ENCODE data around the gene OR6C2. TPM values are rescaled to one million over a fixed set of nuclear protein-coding genes. Genes with fewer than 3 reads are reported as not detected.
"Not testable (repeated sequence)": the region's sequence is repeated elsewhere in the genome, so short reads cannot be mapped to it uniquely, and the experiment has no call there.

OR6C2 gene
- total RNA-seq, 4 donors from 2014 or later = 1.3 TPM; not detected in 3

- Histone ChIP-seq H3K4me3 (no peak within 1 kb of the TSS), H3K27me3 (no peaks in the 10 kb centered on the region), H3K9me3 (no peaks in the 10 kb centered on the region), H3K4me1 (no peaks in the 10 kb centered on the region), H3K27ac (no peak within 1 kb of the TSS), H3K36me3 (no peaks in the 10 kb centered on the region)
- WGBS = 62% methylated on average over 3 of the region's 3 CpGs
- DNase-seq (ENCODE audit: low spot score in 2 of 2) = no peak
- TF ChIP-seq, protein P1, sequence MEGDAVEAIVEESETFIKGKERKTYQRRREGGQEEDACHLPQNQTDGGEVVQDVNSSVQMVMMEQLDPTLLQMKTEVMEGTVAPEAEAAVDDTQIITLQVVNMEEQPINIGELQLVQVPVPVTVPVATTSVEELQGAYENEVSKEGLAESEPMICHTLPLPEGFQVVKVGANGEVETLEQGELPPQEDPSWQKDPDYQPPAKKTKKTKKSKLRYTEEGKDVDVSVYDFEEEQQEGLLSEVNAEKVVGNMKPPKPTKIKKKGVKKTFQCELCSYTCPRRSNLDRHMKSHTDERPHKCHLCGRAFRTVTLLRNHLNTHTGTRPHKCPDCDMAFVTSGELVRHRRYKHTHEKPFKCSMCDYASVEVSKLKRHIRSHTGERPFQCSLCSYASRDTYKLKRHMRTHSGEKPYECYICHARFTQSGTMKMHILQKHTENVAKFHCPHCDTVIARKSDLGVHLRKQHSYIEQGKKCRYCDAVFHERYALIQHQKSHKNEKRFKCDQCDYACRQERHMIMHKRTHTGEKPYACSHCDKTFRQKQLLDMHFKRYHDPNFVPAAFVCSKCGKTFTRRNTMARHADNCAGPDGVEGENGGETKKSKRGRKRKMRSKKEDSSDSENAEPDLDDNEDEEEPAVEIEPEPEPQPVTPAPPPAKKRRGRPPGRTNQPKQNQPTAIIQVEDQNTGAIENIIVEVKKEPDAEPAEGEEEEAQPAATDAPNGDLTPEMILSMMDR (IDR thresholded peaks at IDR 0.05) = no peak
- TF ChIP-seq POLR2A (IDR thresholded peaks at IDR 0.05) = no peak
- TF ChIP-seq POLR2AphosphoS5 (IDR thresholded peaks at IDR 0.05) = no peak
- TF ChIP-seq EP300 (IDR thresholded peaks at IDR 0.05) = no peak
Measured at GRCh38 chr12:55470088-55470829, 26.4 kb downstream of the OR6C2 start, which contains the start of gene OR6C70. Gene OR6C70 (minus strand): TSS chr12:55470138. CDS start chr12:55470138, 0 bp downstream.

DNA sequence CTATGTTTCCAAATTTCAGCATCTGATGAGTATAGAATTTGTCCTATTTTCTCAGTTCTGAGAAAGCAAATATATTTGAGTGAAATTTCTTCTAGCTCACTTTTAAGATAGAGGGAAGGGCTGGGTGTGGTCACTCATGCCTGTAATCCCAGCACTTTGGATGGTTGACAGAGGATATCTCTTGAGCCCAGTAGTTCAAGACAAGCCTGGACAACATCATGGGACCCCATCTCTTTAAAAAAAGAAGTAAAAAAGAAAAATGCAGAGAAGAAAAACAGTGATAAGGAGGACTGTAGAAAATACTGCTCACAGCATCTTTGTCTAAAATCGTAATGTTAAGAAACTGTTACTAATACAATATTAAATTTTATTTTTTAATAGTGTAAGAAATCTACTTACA, 28.4 kb downstream of the OR6C2 start:
- no peaks in the 10 kb centered on the region for H3K36me3 ChIP-seq
- H3K4me3 ChIP-seq = no peak overlapping the region
- TF ChIP-seq POLR2AphosphoS5 (IDR thresholded peaks at IDR 0.05) (no peak), POLR2A (IDR thresholded peaks at IDR 0.05) (no peak), EP300 (IDR thresholded peaks at IDR 0.05) (no peak)
- TF ChIP-seq, protein P1 (IDR thresholded peaks at IDR 0.05) = no peak
- H3K4me1 ChIP-seq = no peaks in the 10 kb centered on the region
- H3K9me3 ChIP-seq = no peaks in the 10 kb centered on the region
- 89% methylated on average over 1 of the region's 1 CpG for WGBS
- H3K27me3 ChIP-seq = no peaks in the 10 kb centered on the region
- H3K27ac ChIP-seq = no peak overlapping the region
- no peak for DNase-seq (ENCODE audit: low spot score in 2 of 2)

- H3K9me3 ChIP-seq; H3K4me1 ChIP-seq; H3K27ac ChIP-seq; H3K27me3 ChIP-seq; H3K4me3 ChIP-seq; H3K36me3 ChIP-seq; DNase-seq (ENCODE audit: low spot score in 2 of 2): not testable (repeated sequence)
- WGBS = no CpG with 5 or more reads among the region's 29 CpGs
Measured at GRCh38 chr12:55479136-55479535, 35.3 kb downstream of the OR6C2 start.

DNA sequence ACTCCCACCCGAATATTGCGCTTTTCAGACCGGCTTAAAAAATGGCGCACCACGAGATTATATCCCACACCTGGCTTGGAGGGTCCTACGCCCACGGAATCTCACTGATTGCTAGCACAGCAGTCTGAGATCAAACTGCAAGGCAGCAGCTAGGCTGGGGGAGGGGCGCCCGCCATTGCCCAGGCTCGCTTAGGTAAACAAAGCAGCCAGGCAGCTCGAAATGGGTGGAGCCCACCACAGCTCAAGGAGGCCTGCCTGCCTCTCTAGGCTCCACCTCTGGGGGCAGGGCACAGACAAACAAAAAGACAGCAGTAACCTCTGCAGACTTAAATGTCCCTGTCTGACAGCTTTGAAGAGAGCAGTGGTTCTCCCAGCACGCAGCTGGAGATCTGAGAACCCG, 40.4 kb downstream of the OR6C2 start:
- DNase-seq (ENCODE audit: low spot score in 2 of 2); H3K36me3 ChIP-seq: not testable (repeated sequence)
- WGBS = 51% methylated on average over 4 of the region's 13 CpGs

GRCh38 chr12:55492078-55492477, 48.2 kb downstream of the OR6C2 start, which contains the start of gene OR6C68:
Gene OR6C68 (plus strand): TSS chr12:55492378. CDS start chr12:55492378, 0 bp downstream.
- Histone ChIP-seq H3K27me3 (no peaks in the 10 kb centered on the region), H3K4me3 (no peak within 1 kb of the TSS), H3K27ac (no peak within 1 kb of the TSS), H3K9me3 (no peaks in the 10 kb centered on the region), H3K36me3 (no peaks in the 10 kb centered on the region), H3K4me1 (no peaks in the 10 kb centered on the region)
- DNase-seq (ENCODE audit: low spot score in 2 of 2) = no peak
- 66% methylated on average over 2 of the region's 2 CpGs for WGBS
- TF ChIP-seq, protein P1 (IDR thresholded peaks at IDR 0.05) = no peak
- no peak for TF ChIP-seq POLR2AphosphoS5 (IDR thresholded peaks at IDR 0.05)
- TF ChIP-seq POLR2A (IDR thresholded peaks at IDR 0.05) = no peak
- no peak for TF ChIP-seq EP300 (IDR thresholded peaks at IDR 0.05)

More for the DNA sequence above, 40.4 kb downstream of the OR6C2 start:
- H3K27me3 ChIP-seq, H3K4me3 ChIP-seq, H3K9me3 ChIP-seq, H3K4me1 ChIP-seq, H3K27ac ChIP-seq: not testable (repeated sequence)

DNA sequence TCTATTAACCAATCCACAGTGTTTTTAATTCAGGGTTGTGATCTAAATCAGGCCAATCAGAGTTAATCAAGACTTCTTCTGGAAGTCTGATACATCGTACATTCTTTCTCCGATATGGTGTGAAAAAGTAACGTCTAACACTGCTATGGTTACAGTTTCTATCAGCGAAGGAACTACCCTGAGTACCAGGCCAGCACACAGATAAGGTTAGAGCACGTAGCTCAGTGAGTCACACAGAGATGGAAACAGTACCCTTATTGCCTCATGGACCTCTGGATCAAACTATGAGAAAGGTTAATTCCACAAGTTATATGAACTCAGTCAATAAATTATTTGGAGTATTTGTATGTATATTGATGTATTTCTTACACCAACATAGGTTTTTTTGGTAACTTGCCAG, 51.6 kb downstream of the OR6C2 start:
- H3K27ac ChIP-seq = no peak overlapping the region
- H3K4me1 ChIP-seq = no peaks in the 10 kb centered on the region
- no peaks in the 10 kb centered on the region for H3K9me3 ChIP-seq
- H3K27me3 ChIP-seq = no peaks in the 10 kb centered on the region
- no peak for TF ChIP-seq EP300 (IDR thresholded peaks at IDR 0.05)
- TF ChIP-seq, protein P1 (IDR thresholded peaks at IDR 0.05) = no peak
- TF ChIP-seq POLR2A (IDR thresholded peaks at IDR 0.05) = no peak
- no peak for TF ChIP-seq POLR2AphosphoS5 (IDR thresholded peaks at IDR 0.05)
- no peak for DNase-seq (ENCODE audit: low spot score in 2 of 2)
- H3K36me3 ChIP-seq = no peaks in the 10 kb centered on the region
- H3K4me3 ChIP-seq = no peak overlapping the region
- 91% methylated on average over 5 of the region's 5 CpGs for WGBS
